Measurements from ENCODE around the gene CACNA1E.
A peak's percentile ranks its signal among the peaks of the same experiment; 100 is the strongest.

The CACNA1E gene

DNA sequence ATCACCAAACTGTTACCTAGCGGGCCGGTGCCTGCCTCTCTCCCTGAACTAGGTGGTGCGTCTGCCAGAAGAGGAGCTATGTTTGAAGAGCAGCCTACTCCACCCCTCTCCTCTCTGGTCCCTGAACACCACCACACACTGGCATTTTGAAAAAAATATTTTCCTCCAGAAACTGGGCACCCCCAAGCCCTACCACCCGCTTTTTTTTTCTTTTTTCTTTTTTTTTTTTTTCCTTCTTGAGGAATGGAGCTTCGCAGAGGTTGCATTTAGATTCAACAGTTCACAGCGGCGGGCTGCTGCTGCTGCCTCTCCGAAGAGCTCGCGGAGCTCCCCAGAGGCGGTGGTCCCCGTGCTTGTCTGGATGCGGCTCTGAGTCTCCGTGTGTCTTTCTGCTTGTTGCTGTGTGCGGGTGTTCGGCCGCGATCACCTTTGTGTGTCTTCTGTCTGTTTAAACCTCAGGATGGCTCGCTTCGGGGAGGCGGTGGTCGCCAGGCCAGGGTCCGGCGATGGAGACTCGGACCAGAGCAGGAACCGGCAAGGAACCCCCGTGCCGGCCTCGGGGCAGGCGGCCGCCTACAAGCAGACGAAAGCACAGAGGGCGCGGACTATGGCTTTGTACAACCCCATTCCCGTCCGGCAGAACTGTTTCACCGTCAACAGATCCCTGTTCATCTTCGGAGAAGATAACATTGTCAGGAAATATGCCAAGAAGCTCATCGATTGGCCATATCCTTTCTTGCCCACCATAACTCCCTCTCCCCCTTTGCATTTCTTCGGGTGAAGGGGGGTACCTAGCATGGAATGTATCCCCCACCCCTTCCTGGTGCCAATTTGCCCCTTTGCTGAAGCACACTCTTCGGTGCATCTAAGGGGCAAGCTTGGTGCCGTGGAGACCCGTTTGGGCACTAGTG is at the start of gene CACNA1E:
Gene CACNA1E, plus strand, starts transcription at position 233 of the 911 bp plus-strand sequence. Its CDS starts 228 bp downstream, at position 461.
- DNase-seq (ENCODE audit: low spot score): no peak

DNA sequence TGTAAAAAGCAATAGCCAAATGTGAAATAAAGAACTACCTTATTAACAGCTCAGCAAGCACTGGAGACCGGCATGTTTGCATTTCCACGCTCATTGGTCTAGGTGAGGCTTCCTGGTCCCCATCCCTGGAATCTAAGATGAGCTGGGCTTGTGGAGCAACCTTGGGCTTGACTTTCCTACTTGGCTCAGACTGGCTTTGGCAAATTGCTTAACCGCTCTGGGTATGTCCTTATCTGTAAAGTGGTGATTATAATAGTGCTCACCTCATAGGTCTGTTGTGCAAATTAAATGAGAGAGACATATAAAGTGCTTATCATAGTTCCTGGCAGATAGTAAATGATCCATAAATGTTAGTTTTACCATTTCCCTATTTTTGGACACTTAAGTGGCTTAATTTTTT is 49.4 kb upstream of the CACNA1E start:
- DNase-seq (ENCODE audit: low spot score): no peak

DNA sequence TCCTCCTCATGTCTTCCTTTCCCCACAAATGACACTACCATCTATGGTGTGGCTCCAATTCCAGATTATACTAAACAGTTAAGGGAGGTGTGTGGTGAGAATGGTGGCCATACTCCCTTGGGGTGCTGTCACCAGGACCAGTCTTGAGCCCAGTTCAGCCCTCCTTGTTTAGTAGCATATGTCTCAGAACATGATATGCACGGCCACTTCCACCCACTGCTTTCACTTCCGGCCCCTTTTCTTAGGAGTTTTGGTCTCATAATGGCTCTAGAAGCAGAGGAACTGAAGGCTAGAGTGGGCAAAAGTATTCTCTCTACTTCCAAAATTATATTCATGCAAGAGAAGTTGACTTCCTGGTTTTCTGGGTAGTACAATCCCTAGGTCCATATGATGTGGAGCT is 45.3 kb upstream of the CACNA1E start:
- no peak for DNase-seq (ENCODE audit: low spot score)

DNA sequence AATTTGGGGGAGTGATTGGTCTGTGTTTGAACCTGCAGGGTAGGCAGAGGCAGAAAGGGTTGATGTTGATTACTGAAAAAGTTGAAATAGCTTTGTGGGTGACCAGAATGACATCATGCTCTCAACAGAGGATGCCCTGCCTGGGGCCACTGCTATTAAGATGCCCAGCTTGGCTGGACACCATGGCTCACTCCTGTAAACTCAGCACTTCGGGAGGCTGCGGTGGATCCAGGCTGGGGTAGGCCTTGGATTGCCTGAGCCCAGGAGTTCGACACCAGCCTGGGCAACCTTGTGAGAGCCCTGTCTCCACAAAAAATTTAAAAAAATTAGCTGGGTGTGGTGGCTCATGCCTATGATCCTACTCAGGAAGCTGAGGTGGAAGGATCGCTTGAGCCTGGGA is 42.8 kb upstream of the CACNA1E start:
- no peak for DNase-seq (ENCODE audit: low spot score)

DNA sequence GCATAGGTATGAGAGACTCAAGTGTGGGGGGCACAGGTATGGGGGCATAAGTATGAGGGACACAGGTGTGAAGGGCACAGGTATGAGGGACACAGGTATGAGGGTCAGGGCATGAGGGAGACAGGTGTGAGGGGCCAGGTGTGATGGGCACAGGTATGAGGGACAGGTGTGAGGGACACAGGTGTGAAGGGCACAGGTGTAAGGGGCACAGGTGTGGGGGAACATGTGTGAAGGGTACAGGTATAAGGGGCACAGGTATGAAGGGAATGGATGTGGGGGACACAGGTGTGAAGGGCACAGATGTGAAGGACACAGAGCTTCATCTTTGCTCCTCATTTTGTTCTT is 41.2 kb upstream of the CACNA1E start:
- no peak for DNase-seq (ENCODE audit: low spot score)

DNA sequence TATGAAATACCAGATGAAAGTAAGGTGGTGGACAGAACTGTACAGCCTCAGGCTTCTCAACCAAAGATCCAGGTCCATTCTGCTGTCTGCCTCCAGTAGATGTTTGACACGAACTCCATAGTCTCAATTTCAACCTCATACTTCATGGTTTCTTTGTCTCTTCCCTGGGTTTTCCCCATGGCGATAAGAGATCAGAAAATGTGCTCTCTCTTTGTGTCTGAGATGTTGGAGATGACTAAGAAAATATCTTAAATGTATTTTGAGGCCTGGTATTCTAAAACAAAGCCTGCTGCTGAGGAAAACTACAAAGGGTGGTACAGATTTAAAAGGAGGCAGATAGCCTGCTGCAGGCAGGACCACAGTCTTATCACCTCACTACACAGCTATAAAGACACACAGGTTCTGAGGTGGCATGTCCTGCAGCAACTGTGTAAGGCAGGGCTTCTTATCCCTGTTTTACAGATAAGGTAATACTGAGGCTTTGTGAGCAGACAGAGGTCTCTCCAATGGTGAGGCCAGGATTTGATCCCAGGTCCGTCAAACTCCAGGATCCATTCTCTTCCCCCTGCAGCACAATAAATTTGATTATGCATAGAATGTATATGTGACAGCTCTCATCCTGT is 40.0 kb upstream of the CACNA1E start:
- no peak for DNase-seq (ENCODE audit: low spot score)

DNA sequence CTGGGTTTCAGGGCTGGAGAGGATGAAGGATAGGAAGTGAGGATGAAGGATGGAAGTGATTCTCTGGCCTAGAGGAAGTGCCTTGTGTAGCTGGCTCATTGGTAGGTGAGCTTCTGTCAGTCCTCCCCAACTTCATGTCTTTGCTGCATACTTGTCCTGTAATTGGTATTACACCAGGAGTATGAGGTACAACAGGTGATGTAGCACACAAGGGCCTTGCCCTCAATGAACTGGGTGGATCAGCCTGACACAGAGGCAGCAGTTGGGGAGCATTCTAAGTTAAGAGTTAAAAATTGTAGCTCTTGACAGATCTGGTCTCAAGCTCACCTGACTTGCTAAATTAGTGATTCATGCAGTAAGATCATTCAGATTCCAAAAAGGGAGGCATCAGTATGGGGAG is 37.9 kb upstream of the CACNA1E start:
- DNase-seq (ENCODE audit: low spot score): no peak

DNA sequence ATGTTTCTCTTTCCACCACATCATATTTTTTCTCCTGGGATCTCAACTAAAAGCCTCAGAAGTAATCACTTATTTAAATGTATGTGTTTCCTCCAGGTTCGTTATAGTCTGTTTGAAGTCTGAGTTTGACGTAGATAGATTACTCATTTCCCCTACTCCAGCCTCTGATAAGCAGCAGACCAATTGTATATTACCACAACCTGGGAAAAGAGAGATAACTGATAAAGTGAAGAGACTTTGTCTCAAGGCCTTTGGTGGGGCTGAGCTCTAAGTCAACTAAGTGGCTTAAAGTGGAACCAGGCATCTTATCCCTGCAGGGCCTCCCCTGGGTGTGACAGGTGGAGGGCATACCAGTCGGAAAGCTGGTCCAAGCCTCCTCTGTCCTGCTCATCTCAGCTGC is 34.9 kb upstream of the CACNA1E start:
- no peak for DNase-seq (ENCODE audit: low spot score)

DNA sequence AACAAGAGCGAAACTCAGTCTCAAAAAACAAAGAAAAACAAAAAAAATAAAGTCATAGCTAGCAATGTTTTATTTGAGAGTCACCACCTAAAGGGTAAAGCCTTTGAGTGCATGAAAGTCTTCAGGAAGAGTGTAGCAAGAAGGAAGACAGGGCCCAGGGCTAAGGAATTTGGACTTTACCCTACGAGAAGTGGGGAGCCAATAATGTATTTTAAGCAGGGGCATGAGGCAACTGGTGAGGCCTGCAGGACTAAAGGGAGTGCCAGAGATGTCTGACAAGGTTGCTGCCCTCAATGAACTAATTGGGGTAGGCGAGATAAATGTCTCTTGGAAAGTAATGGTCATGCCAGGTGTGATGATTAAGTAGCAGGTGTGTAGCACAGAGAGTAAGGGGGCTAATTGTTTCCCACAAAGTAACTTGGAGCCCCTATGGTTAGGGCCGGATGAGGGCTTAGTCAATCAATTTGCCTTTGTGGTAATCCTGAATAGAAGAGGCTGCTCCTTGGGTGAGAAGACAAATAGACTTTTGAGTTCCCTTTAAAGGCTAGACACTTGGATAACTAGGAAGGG is 31.6 kb upstream of the CACNA1E start:
- DNase-seq (ENCODE audit: low spot score): no peak

DNA sequence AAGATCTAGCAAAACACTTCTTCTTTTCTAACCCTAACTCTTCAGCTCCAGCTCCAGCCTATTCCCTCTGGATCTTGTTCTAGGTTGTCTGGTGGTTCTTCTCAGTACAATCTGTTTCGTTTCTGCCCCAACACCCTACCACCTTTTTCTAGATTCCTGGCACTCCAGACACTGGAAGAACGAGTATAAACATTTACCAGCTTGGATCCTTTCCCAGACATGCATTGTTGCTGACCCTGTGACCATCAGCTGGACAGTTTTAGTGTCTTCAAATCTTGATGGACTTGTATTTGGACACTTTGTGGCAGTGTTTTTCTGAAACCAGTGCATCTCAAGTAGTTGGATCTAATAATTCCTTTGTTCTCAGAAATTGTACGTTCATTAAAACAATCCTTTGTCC is 30.6 kb upstream of the CACNA1E start:
- DNase-seq (ENCODE audit: low spot score): no peak

DNA sequence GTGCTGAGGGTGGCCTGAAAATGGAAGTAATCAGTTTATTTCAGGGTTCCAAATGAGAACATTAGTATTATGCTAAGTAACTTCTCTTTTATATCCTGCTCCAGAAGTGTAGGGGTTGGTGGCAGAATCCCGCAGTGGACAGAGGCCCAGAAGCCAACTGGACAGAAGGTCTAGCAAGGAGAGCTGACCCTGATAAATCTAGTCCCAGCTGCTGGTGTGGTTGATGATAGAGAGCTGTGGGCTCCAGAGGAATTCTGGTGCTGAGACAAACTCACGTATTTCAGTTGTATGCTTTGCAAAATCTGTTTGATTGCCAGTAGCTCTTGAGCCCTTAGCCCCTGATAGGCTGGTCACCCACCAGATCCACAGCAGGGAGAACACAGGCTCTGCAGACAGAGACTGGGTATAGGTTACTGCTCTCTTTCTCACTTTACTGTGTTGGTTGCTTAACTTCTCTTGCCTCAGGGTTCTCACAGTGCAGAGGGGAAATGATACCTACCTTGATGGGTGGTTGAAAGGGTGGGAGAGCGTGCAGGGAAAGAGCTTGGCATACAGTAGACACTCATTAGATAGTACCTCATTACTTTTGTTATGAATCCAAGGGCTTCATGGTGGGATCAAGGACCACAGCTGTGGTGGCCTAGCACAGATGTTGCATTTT is 29.6 kb upstream of the CACNA1E start:
- no peak for DNase-seq (ENCODE audit: low spot score)

DNA sequence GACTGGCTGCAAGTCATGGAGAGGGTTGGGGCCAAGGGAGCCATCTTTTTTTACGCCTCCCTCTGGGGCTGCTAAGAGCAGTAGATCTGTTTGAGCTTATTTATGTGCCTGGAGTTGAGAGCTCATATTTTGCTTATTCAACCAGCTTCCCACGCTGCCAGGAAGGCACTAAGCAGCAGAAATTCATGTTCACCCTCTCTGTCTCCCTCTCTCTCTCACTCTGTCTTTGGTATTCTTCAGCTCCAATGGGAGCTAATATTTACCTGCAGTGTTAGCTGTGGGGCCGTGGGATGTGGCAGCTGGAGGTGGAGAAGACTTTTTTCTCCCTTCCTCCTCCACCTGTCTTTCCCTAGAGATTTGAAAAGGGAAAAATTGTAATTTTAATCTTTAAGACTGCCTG is 26.8 kb upstream of the CACNA1E start:
- no peak for DNase-seq (ENCODE audit: low spot score)

DNA sequence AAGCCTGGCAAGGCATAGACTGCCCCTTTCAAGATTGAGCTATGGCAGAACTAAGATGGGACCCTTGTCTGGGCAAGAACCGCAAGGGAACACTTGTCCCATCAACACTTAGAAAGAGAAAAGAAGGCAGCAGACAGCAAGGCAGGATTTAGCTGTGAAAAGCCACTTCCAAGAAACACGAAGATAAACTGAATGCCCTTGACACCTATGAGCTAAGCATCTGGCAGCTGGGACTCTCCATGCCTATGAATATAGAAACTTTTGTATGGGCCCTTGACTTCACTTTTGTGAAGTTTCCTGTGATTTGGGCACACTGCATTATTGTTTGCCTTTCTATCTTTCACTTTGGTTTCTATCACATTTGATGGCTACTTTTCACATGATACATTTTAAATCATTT is 24.9 kb upstream of the CACNA1E start:
- no peak for DNase-seq (ENCODE audit: low spot score)

DNA sequence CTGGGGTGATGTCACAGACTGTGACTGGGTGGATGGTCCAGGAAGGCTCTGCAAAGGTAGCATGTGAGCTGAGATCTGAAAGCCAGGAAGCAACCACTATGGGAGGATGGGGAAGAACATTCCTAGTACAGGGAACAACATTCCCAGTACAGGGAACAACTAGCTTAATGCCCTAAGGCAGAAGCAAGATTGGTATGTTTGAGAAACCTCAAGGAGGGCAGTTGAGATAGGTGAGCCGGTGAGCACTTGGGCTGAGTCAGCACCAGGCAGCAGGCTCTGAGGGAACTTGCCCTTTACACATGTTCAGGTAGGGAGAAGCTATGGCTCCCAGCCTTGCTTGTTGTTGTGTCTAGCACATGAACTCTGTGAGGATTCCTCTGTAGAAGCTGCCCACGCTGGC is 24.2 kb upstream of the CACNA1E start:
- DNase-seq (ENCODE audit: low spot score): no peak

DNA sequence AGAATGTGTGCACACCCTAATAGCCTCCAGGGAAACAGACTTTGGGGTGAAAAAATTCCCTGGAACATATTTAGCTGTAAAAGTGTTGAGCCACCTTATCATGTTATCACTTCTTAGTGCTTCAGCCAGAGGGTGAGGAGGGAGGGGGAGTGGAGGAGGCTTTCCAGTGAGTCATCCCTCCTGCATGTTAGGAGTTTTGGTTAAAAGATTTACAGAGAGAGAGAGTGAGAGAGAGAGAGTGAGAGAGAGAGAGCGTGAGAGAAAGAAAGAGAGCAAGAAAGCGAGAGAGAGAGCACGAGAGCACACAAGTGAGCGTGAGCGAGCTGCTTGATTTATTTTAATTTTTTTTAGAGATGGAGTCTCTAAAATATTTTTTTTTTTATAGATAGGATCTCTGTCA is 13.5 kb upstream of the CACNA1E start:
- peak; percentile 71 for DNase-seq (ENCODE audit: low spot score)

DNA sequence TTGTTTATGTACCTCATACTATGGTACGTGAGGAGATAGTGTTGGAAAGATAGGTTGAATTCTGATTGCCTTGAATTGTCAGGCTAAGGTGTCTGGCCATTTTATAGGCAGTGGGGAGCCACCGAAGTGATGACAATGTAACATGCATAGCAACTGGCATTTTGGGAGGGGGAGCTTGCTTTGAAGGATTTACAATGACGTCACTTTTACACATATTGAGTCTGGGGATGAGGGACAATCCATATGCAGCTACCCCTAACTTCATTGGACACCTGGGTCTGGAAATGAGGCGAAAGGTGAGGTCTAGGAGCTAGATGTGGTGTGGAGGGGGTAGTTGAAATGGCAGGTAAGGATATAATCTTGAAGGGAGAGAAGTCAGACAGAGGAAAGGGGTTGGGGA is 7.7 kb upstream of the CACNA1E start:
- no peak for DNase-seq (ENCODE audit: low spot score)

DNA sequence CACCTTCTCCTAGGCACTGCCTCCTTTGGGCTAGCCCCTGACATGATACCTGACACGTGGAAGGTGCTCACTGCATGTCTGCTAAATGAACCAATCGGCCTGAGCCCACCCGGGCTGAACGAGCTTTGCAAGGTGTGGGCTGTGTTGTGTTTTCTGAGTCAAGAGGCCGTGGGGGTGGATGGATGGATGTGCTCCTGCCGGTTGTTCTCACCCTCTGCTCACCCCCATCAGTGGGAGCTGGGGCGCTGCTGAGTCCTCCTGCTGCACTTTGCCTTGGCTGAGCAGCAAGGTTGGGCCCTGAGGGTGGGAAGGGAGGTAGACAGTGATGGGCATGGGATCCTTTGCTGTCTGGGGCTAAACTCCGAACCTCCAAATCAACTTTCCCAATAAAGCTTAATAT is 6.7 kb upstream of the CACNA1E start:
- DNase-seq (ENCODE audit: low spot score): no peak

DNA sequence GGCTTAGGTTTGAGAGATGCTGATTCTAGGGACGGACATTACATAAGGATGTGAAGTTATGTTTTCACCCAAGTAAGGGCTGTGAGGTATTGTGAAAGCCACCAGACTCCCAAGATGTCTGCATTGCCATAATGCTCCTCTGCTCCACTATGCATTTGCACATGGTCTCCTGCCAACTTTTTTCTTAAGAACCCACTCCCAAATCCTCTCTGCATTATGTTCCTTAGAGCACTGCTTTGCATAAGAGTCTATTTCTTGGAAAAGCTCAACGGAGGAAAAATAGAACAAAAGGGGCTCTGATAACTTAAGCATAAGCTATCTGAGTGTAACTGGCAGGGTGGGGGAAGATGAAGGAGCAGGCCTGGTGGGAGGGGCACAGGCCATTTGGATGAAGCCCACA is 5.0 kb upstream of the CACNA1E start:
- no peak for DNase-seq (ENCODE audit: low spot score)

DNA sequence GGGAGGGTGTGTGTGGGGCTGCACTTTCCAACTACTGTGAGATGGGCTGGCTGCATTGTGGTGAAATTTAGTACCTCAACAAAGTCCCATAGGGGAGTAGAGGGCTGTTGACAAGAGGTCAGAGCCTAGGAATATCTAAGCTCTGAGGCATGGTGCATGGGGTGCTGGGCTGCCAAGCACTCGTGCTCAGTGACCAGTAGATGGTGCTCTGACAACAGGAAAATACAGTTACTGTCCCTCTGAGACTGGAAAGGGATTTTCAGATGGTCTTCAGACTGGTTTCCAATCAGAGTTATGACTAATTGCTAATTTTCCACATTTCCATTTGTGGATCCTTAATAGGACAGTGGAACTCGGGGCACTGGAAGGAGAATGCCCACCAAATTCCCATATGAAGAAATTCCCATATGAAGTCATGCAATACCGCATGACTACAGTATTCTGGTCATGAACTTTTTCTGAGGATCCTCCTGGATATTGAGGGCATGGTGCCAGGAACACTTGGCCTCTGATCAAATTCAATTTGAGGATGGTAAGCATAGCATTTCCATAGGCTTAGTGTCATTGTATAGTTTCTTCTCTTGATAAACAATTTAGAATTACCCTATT is 4.1 kb upstream of the CACNA1E start:
- DNase-seq (ENCODE audit: low spot score): peak; percentile 85

DNA sequence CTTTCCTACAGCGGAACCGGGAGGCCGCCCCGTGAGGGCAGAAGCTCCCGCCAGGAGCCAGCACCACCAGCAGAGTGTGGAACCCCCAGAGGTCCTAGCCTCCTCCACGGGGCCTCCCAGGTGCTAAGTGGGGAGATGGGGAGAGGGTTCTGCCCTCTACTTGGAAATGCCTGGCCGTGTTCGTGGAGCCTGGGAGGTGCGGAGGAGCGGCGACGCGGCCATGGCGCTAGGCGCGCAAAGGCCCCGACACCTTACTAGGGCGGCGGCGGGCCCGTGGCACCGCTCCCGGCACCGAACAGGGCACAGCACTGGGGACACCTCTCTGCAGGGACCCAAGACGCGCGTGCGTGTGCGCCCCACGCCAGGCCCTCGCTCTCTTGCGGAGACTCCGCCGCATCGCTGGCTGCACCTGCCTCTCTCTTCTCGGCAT is 1.3 kb upstream of the CACNA1E start:
- DNase-seq (ENCODE audit: low spot score): no peak

DNA sequence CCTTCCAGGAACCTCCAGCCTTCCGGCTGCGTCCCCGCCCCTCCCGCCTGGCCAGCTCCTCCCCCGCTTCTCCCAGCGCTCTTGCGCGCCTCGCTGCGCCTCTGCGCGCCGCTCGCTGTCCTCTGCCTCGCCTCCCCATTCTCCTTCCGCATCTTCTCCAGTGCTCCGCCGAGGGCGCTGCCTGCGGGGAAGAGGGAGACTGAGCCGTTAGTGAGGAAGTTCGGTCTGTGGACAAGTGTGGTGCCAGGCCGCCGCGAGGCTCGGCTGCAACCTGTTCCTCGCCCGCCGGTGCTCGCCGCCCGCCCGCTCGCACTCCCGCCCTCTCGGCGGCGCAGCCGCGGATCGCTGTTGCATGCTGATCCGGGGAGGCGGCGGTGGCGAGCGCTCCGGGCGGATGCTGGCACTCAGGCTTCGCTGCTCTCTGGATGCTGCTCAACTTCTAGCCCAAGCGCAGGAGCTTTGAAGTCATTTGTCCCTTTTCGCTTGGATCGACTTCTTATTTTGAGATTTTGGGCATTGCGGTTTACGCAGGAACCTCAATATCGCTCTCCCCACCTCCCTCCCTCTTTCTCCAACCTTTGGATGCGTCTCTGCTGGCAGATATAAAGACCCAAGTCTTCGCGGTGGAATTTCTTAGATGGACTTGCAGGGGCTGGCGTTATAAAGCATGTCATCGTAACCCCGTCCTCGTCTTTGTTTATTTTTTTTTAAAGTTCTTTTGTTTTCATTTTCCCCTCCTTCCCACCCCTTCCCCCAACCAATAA is 614 bp upstream of the CACNA1E start:
- peak; percentile 64 for DNase-seq (ENCODE audit: low spot score)

DNA sequence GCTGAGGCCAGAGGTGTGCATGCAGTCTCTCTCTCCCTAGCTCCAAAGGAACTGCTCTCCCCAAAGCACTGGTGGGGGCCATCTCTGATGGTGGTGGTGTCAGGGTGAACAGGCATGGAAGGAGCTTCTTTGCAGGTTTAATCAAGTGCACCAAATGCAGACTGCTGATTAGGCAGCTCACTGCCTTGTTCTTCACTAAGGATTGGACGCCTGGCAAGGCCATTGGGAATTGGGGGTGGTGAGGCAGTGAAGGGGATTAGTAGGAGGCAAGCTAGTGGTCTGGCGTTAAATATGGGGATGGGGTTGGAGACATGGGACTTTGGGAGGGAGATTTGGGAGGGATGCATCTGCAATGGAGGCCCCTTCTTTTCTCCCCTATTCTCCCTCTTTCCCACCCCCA is 1.5 kb downstream of the CACNA1E start:
- no peak for DNase-seq (ENCODE audit: low spot score)

Data from GM03348 (cell line).